GM18499 (cell line): ENCODE measurements around the gene CDC42.
"Not testable (repeated sequence)": the region's sequence is repeated elsewhere in the genome, so short reads cannot be mapped to it uniquely, and the experiment has no call there.

ENCODE experiments used
- ATAC-seq: cut with Tn5 transposase; IDR thresholded peaks from one replicate; pipeline ENCODE4 v1.9.1; 2021; ENCODE audit warnings: moderate number of reproducible peaks; ENCODE audit not compliant: insufficient read depth, unreplicated experiment

CDC42 gene

GRCh38 chr1:22064751-22065402 lies 12.4 kb downstream of the CDC42 start:
- ATAC-seq = no peak

GRCh38 chr1:22071511-22071910 lies 19.0 kb downstream of the CDC42 start:
- ATAC-seq = no peak

GRCh38 chr1:22074803-22075202 lies 22.3 kb downstream of the CDC42 start:
- ATAC-seq = no peak

- ATAC-seq = no peak
These were observed 23.2 kb downstream of the CDC42 start for GRCh38 chr1:22075718-22076117.

- no peak for ATAC-seq
These were observed 23.8 kb downstream of the CDC42 start for GRCh38 chr1:22076346-22076745.

GRCh38 chr1:22077728-22078127 lies 25.2 kb downstream of the CDC42 start:
- no peak for ATAC-seq

- ATAC-seq = no peak
These were observed 25.6 kb downstream of the CDC42 start for GRCh38 chr1:22078133-22078532.

GRCh38 chr1:22080191-22080590 lies 27.7 kb downstream of the CDC42 start:
- ATAC-seq = no peak

- no peak for ATAC-seq
These were observed 35.8 kb downstream of the CDC42 start for GRCh38 chr1:22088331-22088730.

- ATAC-seq = no peak
These were observed 36.6 kb downstream of the CDC42 start for GRCh38 chr1:22089134-22089571.

- ATAC-seq = no peak
These were observed 37.3 kb downstream of the CDC42 start for GRCh38 chr1:22089787-22090186.

GRCh38 chr1:22090867-22091266 lies 38.4 kb downstream of the CDC42 start:
- ATAC-seq = no peak

- not testable (repeated sequence) for ATAC-seq
These were observed 39.7 kb downstream of the CDC42 start for GRCh38 chr1:22092026-22092768.

- no peak for ATAC-seq
These were observed 41.0 kb downstream of the CDC42 start for GRCh38 chr1:22093513-22093912.

GRCh38 chr1:22096036-22096435 lies 43.5 kb downstream of the CDC42 start:
- ATAC-seq = no peak

- no peak for ATAC-seq
These were observed 44.0 kb downstream of the CDC42 start for GRCh38 chr1:22096463-22096862.

GRCh38 chr1:22098752-22099151 lies 46.2 kb downstream of the CDC42 start:
- no peak for ATAC-seq

GRCh38 chr1:22100168-22100567 lies 47.7 kb downstream of the CDC42 start:
- ATAC-seq = no peak

GRCh38 chr1:22101199-22101598 lies 48.7 kb downstream of the CDC42 start:
- no peak for ATAC-seq

GRCh38 chr1:22101995-22102394 lies 49.5 kb downstream of the CDC42 start:
- ATAC-seq = no peak

GRCh38 chr1:22102746-22103145 lies 50.2 kb downstream of the CDC42 start:
- ATAC-seq = no peak

GRCh38 chr1:22104094-22104493 lies 51.6 kb downstream of the CDC42 start:
- no peak for ATAC-seq
